ENCODE results near the gene TEX19.
"Not testable (repeated sequence)": the region's sequence is repeated elsewhere in the genome, so short reads cannot be mapped to it uniquely, and the experiment has no call there.

Gene TEX19

DNA sequence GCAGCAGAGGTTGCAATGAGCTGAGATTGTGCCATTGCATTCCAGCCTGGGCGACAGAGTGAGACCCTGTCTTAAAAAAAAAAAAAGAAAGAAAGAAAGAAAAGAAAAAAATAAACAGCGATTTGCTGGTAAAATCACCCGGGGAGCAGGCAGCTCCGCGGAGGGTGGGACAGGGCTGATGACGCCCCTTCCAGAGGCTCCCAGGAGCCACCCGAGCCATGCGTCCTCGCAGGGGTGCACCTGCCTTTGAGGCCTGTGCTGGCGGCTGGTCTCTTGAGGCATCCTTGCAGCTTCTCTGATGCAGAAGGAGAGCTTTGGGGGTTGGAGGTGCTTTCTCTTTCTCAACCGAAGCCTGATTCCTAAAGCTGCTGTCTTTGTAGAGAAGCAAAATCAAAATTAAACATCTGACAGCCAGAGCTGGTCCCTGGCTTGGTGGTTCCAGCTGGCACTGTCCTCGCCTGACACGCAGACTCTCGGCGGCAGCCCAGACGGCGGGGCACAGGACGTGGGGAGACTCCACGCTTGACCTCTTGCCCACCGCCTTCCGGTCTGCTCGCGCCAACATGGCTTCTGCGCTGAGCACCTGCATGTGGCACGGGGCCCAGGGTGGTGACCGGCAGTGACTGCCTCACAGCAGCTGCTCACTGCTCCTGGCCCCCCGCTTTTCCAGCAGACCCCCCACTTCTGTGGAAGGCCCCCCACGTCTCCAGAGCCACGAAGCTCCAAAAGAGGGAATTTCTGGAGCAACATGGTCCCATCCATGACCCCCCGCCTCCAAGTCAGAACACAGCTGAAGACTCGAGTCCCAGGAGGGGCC lies 19.1 kb downstream of the TEX19 start:
- no peak for DNase-seq

DNA sequence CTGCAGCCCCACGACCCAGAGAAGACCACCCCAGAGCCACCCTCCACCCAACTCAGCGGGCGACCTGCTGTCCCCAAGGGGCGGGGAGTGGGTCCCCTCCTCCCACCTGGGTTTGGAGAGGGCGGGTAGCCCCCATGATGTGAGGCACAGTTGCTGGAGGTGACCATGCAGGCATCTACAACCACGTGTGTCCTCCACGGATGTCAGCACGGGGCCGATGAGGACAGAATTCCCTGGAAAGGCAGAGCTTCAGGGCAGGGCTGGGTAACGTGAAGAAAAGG lies 19.6 kb downstream of the TEX19 start:
- DNase-seq = no peak

DNA sequence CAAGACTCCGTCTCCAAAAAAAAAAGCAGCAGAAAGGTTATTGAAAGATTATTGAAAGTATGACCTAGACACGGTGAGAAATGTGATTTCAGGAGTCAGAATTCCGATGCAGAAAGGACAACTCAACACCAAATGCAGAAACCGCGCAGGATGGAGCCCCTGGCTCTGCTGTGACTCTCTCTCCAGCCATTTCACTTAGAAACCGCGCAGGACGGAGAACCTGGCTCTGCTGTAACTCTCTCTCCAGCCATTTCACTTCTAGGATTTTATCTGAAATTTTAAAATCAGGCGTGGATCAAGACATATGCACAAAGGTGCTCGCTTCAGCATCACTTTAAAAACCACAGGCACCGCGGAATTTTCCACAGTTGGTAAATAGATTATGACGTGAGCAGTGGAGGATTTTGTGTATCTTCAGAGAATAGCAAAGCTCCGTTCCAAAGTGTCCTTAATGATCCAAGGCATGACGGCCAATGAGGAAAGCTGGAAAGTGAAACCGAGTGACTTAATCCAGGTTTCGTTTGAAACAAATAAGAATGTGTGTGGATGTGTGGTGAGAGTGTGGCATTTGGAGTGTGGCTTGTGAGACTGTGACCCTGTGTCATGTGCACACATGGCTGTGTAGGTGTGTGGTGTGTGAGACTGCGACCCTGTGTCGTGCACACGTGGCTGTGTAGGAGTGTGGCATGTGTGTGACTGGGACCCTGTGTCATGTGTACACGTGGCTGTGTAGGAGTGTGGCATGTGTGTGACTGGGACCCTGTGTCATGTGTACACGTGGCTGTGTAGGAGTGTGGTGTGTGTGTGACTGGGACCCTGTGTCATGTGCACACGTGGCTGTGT lies 22.0 kb downstream of the TEX19 start:
- no peak for DNase-seq

DNA sequence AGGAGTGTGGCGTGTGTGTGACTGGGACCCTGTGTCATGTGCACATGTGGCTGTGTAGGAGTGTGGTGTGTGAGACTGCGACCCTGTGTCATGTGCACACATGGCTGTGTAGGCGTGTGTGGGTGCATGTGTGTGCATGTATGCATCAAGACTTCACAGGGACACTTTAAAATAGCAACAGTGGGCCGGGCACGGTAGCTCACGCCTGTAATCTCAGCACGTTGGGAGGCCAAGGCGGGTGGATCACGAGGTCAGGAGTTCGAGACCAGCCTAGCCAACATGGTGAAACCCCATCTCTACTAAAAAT lies 22.6 kb downstream of the TEX19 start:
- DNase-seq = not testable (repeated sequence)

DNA sequence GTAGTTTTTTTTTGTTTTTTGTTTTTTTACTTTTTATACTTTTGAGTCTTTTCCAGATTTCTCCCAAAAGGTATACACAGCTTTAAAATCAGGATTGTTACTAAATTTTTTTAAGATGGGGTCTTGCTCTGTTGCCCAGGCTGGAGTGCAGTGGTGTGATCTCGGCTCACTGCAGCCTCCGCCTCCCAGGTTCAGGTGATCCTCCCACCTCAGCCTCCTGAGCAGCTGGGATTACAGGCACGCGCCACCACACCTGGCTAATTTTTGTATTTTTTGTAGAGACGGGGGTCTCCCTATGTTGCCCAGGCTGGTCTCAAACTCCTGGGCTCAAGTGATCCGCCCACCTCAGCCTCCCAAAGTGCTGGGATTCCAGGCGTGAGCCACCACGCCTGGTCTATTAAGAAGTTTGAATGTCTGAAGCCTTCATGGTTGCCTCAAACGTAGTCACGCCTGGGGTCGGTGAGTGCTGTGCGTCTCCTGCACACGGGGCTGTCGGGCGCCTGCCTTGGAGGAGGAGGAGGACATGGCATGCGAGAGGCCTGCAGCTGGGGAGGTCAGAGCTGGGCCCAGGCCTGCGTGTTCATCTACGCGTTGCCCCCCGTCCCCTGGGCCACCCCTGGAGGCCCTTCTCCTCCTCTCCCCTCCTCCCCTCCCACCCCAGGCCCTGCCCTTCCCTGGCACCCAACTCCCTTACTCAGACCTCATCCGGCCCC lies 23.3 kb downstream of the TEX19 start:
- DNase-seq = not testable (repeated sequence)

DNA sequence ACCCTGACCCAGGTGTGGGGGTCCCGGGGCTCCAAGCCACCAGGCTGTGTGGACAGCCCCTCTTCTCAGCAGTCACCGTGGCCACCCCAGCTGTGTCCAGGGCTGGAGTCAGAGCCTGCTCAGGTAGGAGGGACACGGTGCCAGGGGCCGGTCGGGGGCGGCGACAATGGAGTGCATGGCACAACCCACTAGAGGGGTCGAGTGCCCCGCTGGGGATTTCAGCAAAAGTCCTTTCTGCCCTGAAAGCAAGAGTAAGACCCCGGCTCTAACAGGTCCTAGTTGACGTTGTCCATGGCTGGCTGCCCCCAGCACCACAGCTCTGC lies 23.8 kb downstream of the TEX19 start:
- no peak for DNase-seq

DNA sequence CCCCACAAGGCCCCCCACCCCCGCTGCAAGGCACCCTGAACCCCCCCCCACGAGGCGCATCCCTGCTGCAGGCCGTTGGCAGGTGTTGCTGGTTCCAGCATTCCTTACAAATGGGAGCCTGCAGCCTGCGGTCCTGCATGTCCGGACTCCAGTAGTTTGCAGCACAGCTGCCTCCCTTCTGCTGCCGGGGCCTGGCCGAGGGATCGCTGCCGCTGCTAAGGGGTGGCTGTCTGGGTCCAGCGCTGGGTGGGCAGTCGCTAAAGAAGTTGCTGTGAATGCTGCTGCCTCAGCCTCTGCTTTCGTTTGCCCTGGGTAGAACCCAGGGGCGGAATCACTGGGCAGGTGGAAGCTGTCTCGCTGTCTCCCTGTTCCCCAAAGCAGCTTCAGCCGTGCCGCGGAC lies 24.4 kb downstream of the TEX19 start:
- DNase-seq = peak in 1 of 2 experiments; percentile 62

DNA sequence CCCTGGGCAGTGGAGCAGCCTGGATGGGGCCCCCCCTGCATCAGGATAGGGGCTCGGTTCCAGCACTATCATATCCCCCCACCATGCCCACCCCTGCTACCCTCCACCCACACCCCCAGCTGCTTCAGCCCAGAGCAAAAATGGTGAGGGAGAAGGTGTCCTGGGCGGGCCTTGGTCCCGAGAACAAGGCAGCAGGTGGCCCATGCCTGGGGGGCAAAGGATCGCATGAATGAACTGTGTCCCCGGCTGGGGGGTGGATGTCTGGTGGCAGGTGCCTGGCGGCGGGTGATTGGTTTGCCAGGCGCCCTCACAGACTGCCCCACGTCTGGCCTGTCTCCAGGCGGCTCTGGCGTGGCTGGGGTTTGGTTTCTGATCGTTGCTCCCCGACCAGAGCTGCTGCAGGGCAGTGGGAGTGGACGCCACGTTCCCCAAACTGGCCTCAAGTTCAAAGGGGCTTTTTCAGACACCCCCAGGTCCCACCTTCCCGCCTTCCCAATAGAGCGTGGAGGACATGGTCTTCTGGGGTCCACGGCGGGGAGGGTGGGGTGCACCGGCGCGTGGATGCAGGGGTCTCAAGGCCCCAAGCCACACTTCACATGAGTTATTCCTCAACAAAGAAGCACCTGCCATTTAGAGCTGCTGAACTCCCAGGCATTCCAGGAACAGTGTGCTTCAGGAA lies 25.1 kb downstream of the TEX19 start:
- DNase-seq = peak in 1 of 2 experiments; percentile 79

DNA sequence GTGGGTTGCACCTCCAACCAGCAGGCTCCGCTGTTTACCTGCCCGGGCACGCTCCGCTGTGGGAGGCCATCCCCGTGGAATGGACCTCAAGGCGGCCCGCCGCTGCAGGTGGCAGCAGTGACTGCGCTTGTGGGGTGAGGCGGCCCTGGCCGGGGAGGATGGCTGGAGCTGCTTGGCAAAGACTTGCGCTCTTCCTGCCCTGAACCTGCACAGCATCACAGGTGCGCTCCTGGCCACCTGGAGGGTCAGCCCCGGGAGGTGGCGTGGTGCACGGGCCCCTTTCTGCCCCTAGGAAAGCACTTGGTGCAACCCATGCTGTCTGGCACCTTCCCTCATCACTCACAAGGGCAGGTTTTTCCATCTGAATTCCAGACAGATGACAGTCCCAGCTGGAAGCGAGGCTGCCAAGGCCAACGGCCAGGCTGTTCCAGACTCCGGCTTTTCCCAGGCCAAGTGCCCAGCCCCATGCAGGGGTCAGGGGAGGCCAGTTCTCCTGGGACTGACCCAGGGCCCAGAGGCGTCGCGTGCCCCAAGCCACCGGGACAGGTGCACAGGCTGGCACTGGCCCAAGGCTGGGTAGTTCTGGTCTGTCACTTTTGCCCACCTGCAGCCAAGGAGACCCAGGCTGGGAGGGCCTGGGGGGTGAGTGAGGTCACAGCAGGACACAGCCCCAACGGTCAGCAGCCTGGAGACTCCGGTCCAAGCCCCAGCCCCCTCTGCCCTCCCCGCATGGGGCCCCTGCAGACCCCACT lies 25.9 kb downstream of the TEX19 start:
- DNase-seq = peak; percentile 43 to 90

DNA sequence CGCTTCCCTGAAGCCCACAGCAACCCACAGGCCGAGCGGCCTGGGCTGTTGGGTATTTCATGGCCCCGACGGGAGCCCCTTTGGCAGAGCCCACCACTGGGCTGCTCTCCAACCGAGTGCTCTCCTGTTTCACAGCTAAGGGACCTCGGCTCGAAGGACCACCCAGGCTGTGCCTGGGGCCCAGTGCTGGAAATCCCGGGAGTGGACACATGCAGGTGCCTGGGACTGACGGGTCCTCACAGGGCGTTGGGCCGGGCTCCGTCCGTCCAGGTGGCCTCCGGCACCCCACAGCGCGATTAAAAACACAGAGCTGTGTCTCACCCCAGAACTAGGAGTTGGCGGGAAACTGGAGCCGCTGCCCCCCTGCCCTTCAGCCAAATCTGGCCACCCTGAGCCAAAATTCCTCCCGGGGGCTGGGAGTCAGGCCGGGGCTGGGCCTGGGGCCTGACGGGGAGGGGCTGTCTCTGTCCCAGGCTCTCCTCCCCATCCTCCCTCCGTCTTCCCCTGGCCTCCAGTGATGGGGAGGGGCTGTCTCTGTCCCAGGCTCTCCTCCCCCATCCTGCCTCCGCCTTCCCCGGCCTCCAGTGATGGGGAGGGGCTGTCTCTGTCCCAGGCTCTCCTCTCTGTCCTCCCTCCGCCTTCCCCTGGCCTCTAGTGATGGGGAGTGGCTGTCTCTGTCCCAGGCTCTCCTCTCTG lies 26.7 kb downstream of the TEX19 start:
- no peak for DNase-seq

DNA sequence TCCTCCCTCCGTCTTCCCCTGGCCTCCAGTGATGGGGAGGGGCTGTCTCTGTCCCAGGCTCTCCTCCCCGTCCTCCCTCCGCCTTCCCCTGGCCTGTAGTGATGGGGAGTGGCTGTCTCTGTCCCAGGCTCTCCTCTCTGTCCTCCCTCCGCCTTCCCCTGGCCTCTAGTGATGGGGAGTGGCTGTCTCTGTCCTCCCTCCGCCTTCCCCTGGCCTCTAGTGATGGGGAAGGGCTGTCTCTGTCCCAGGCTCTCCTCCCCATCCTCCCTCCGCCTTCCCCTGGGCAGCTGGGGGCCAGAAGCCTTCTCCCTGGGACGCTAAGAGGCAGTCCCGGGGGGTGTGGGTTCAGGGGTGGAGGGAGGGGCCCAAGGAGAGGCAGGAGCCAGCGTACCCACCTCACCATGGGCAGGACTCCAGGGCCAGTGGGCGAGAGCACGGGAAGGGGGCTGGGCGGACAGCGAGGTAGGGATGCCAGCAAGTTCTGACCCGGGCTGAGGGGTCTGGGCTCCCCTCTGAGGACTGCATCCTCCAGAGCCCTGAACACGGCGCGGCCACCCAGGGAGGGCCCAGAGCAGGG lies 27.3 kb downstream of the TEX19 start:
- DNase-seq = no peak

DNA sequence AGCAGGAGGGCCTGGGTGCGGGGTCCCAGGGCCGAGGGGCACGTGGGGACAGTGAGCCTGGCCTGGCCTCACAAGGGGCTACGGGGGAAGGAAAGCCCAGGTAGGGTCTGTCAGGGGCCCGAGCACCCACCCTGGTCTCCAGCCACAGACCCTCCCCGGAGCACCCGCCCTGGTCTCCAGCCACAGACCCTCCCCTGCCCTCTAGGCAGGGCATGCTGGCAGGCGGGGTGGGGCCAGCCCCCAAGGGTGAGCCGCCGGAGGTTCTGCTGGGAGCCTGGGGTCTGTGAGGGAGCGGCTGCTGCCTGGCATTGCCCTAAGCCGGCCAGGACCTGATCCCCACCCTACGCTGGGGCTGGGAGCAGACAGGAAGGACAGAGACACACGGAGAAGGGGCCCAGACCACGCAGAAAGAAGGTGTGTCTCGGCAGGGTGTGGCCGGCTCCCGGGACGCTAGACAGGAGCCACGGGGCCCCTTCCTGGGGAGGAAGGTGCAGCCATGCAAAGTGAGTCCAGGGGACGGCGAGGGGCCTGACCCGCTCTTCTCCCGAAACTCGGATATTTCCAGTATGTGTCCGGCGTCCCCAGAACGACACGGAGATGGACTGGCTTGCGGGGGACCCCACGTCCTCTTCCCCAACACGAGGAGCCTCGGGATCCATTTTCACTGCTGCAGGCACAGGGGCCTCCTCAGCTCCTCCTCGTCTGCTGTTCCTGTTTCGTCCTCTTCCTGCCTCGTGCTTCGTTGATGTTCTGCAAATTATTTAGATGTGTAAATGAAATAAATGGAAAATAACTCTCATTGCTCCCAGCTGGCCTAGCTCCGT lies 28.0 kb downstream of the TEX19 start:
- DNase-seq = peak in 1 of 2 experiments; percentile 37

DNA sequence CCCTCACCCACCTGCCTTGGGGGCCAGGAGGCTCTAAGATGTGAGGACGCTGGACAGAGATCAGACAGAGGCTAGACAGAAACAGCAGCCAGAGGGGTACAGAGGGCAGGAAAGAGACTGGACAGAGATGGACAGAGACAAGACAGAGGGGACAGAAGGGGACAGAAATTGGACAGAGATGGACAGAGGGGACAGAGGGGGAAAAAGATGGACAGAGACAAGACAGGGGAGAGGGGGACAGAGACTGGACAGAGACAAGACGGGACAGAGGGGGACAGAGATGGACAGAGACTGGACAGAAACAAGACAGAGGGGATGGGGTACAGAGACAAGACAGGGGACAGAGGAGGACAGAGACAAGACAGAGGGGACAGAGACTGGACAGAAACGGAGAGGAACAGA lies 28.7 kb downstream of the TEX19 start:
- no peak for DNase-seq

DNA sequence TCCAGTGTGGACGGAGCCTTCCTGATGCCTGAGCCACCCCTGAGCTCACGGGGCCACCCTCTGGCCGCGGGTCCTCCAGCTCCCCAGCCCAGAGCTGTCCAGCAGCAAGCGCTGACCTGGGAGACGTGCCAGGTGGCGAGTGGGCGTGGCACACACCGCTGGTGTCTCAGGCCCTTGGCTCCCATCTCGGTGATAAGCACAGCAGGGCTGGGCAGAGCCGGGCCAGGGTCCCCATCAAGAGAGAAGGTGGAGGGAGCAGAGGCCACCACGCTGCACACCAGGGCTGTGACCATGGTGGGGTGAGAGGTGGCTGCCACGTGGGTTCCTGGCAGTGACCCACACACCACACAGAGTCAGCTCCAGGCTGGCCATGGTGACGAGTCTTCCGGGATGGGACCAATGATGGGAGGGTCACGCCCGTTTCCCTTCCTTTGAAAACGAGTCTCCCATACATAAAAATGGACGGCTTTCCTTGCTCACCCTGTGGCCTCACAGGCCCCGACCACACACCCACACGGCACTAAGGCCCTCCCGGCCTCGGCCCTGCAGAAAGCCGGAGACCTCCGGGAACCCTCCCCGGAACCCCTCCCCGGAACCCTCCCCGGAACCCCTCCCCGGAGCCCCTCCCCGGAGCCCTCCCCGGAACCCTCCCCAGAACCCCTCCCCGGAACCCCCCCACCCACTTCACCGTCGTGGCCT lies 29.3 kb downstream of the TEX19 start:
- DNase-seq = no peak

DNA sequence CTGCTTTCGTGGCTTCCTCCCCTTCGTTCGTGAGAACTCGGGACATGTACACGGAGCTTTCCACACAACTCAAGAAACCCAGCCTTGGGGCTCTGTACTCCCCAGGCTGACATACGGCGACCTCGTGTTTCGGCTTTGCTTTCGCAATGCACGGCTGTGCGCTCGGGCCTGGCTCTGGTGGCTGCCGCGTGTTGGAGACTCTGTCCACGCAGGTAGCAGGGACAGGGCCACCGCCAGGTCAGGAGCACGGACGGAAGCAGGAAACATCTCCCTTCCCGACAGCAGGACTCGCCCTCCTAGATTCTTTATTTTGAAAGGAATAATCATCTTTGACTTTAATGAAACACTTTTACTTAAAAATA lies 29.9 kb downstream of the TEX19 start:
- DNase-seq = no peak

DNA sequence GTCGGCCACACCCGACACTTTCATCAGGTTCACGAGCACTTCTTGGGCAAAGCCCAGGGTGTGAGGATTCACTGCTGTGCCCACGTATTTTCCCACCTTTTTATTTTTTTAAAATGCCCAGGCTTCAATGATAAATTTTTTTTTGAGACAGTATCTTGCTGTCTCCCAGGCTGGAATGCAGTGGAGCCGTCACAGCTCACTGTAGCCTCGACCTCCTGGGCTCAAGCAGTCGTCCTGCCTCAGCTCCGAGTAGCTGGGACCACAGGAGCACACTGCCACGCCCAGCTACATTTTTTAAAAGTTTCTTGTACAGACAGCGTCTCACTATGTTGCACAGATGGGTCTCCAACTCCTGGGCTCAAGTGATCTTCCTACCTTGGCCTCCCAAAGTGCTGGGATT lies 30.3 kb downstream of the TEX19 start:
- no peak for DNase-seq

DNA sequence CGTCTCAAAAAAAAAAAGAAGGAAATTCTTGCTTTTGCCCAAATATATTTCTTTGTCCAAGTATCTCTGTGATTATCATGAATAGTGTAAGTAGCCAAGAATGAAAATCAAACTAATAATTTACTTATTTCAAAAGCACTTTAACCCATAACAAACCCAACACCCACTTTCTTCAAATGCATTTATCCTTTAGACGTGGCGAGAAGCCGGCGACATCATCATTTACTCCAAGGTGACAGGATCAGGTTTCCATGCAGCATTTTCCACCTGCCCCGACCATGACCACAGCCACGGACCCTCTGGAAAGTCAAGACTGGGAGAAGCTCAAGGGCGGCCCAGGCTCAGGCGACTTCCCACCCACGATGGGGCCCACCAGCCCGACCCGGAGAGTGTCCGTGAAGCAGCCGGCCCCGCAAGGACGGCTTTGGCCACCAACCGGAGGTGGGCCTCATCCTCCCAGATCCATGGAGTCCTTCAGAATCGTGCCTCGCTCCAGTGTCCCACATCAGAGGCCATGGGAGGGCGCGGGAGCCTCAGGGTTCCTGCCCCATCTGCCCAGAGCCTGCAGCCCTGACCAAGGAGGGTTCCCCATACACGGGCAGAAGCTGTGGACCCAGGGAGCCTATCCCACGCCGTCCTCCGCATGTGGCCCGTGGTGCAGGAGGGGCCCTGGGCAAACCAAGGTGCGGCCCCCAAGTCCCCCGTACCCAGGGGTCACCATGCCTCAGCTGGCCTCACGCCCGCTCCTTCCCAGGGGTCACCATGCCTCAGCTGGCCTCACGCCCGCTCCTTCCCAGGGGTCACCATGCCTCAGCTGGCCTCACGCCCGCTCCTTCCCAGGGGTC lies 31.2 kb downstream of the TEX19 start:
- no peak for DNase-seq

DNA sequence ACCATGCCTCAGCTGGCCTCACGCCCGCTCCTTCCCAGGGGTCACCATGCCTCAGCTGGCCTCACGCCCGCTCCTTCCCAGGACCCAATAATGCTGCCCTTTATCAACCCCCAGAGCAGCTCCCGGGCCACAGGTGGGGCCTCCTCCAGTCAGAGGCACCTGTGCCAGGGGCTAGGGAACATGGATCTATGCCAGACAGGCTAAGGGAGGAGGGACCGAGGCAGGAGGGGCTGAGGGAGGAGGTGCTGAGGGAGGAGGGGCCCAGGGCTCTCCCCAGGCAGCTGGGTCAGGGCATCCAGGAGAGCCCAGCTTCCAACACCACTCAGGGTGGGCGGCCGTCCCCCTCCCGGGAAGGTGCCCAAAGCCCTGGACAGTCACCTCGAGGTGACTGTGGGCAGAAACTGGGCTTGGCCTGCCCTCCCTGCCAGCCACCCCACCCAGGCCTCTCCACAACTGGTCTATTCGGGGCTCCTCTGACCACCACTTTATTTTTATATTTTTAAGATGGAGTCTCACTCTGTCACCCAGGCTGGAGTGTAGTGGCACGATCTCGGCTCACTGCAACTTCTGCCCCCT lies 31.9 kb downstream of the TEX19 start:
- no peak for DNase-seq

DNA sequence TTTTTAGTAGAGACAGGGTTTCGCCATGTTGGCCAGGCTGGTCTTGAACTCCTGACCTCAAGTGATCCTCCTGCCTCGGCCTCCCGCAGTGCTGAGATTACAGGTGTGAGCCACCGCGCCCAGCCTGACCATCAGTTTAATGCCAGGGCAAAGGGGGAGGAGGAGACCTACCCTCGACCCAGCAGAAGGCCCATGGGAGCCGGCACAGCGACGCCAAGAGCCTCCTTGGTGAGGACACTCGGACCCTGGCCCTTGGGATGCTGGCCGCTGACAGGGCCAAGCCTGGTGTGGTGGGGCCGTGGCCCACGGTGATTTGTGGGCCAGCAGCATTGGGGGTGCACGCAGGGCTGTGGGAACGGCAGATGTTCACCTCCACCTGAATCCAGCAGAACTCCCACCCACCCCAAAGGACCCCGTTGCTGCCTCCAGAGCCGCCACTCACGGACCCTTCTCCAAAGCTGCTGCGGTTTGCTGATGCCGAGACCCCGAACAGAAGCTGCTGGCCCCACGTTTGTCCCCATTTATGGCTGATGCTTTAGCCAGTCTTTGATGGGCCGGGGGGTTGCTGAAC lies 32.5 kb downstream of the TEX19 start:
- no peak for DNase-seq
